GM19099 (cell line): Measurements from ENCODE around the gene LOXL4.

ENCODE experiments used
- POLR2A ChIP-seq: IDR thresholded peaks from 3 replicates; pipeline ENCODE4 v1.6.1; 2011; ENCODE audit warnings: low read depth; ENCODE audit not compliant: insufficient read length; ENCODE audit errors: extremely low read depth

The LOXL4 gene

DNA sequence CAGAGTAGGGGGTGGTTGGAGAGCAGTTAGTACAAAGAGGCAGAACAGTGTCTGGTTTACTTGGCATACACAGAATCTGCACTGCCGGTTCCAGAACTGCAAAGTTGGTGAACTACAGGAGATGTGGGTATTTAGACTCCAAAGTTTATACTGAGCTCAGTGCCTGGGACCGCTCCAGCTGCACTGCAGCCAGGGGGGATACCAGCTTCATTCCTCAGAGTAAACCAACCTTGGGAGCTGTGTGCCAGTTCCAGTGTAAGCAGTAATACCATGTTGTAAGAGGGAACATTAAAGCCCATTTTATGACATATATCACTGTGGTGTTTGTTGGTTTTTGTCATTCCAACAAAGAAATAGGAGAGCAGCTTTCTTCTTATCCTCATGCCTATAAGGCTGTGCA is 23.4 kb downstream of the LOXL4 start:
- no peak for TF ChIP-seq POLR2A

DNA sequence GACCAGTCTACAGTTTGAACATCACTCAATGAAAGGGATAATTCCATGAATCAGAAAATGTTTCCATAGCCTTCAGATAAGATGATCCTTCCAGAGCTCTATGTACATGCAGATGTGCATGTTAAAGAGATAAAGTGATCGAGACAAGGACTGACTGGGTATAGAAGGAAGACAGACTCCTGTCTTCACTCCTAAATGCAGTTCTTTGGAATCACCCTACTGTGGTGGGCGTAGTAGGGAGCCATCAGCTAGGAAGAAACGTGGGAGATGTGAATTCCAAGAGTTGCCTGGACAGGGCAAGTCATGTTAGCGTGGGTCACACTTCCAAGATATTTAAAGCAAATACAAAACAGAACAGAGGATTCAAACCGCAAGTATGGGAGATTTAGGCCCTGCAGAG is 23.9 kb downstream of the LOXL4 start:
- no peak for TF ChIP-seq POLR2A

DNA sequence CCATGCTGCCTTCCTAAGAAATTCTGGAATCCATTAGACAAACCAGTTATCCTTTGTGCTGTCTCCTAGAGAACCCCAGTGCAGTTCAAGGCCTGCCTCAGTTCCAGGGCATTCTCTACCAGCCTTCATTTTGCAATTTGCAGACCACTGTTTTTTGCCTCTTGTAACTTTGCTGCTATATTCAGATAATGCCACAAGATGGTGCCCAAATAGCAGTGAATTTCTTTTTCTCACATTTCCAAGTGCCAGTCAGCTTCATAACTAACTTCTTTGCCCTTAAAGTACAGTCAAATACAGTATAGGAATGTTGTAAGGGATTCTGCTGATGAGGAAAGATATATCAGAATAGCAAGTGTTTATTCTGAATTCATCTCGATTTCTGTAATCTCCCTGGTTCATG is 25.2 kb downstream of the LOXL4 start:
- no peak for TF ChIP-seq POLR2A

GRCh38 chr10:98240524-98240923 is 27.5 kb downstream of the LOXL4 start:
- TF ChIP-seq POLR2A, result no peak

DNA sequence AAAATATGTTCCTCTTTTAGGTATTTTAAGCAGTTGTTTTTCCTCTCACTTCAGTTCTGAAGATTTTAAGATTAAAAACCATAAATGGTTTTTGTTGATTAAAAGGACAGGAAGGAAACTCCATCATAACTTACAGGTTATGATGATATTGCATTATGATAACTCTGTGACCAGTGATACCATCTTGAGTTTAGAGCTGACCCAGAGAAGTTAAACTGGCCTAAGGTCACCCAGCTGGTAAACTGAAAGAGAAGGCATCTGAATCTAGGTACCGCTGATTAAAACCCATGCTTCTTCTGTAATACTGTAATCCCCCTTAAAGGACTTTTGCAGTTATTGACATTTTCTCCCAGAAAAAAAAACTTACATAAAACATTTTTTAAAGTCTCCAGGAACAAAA is 29.6 kb downstream of the LOXL4 start:
- no peak for TF ChIP-seq POLR2A

GRCh38 chr10:98236862-98237261 is 31.1 kb downstream of the LOXL4 start:
- no peak for TF ChIP-seq POLR2A

DNA sequence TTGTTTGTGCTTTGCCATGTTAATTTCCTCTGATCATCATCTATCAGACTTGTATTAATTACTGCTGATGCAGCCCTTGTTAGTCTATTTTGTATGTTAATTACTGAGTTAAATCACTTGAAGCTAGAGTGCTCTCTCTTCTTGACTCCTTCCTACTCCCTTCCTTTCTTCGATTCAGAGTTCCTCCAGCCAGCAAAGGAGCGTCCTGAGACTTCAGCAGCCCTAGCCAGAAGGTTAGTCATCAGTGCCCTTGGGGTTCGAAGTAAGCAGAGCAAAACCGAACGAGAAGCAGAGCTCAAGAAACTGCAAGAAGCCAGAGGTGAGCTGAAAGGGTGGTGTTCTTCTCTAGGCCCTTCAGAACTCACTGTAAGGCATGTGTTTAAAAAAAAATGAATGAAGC is 32.1 kb downstream of the LOXL4 start:
- no peak for TF ChIP-seq POLR2A

DNA sequence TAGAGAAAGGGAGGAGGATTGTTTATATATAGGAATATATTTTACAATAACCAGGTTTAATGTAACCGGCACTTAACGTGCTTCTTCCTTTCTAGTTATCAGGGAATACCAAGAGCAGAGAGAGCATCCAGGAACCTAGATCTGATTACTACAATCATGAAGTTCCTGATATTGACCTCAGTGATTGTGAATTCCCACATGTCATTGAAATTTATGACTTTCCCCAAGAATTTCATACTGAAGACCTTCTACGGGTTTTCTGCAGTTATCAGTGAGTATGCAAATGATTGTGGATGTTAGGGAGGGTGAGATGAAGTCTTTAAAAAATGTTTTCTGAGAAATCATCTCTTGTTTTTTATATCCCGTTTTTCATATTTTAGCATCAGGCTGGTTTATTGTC is 36.6 kb downstream of the LOXL4 start:
- no peak for TF ChIP-seq POLR2A

DNA sequence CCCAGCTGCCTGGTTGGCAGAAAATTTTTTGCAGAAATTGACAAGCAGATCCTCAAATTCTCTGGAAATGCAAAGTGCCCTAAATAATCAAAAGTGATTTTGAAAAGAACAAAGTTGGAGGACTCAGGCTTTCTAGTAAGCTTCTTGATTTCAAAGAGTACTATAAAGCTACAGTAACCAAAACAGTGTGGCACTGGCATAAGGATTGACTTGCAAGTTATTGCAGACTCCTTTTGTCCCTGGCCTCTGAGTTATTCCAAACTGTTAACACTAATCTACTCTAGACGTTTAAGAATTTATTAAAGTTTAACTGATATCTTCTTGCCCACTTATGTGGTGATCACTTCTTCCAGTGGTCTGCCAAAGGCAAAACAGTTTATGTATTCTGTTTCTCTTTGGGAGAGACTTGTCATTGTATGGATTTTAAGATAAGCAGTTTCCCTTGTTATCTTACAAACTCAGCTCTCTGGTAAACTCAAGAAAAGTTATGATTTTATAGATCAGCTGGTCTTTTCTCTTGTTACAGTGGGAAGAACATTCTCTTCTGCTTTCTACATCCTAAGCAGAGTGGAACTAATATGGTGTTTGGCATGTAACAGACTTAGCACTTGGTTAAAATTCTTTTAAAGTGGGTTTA is 41.4 kb downstream of the LOXL4 start:
- TF ChIP-seq POLR2A, result no peak

DNA sequence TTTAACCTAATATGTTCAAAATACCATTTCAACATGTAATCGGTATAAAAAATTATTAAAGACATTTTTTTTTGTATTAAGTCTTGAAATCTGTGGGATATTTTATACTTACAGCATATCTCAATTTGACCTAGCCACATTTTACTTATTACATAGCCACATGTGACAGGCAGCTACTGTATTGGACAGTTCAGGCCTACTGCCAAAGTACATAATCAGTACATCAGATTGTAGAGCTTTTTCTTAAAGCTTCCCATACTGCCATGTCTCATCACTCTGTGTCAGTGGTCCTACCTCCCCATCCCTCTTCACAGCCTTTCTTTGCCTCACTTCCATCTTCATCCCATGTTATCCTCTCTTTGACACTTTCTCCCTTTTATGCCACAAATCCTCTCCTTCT is 43.0 kb downstream of the LOXL4 start:
- no peak for TF ChIP-seq POLR2A

- no peak for TF ChIP-seq POLR2A
Observed at GRCh38 chr10:98224509-98224908, 43.5 kb downstream of the LOXL4 start.

DNA sequence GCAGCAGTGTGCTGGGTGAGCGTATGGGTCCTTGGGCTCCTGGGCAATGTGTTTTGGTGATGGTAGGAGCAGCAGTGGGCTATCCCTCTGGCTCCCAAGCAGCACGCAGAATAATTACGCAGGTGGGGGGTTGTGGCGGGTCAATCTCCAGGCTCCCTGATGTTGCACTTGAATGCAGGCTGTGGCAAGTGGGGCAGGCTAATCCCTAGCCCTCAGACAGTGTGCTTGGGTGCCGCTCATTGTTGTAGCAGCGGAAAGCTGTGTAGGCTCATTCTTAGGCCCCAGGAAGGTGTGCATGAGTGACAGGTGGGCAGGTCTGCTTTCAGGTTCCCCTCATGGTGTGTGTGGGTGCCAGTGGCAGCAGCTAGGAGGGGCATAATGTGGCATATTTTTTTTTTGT is 44.1 kb downstream of the LOXL4 start:
- TF ChIP-seq POLR2A, result no peak

GRCh38 chr10:98217801-98218200 is 50.2 kb downstream of the LOXL4 start:
- TF ChIP-seq POLR2A, result no peak

DNA sequence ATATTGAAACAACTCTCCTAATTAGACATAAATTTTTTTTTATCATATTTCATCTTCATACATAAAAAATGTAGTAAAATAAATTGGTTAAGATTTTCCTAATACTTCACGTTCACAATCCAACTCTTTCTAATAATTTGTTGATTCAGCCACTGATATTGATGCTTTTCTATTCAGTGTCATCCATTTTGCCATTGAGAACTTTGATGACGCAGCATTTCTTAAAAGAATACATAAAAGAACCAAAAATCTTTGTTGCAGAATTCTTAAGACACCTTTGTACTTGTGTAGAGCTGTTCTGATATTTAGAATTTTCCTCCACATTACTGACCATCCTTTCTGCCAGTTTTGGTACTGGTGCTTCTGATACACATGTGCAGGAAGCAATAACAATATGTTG is 52.6 kb downstream of the LOXL4 start:
- no peak for TF ChIP-seq POLR2A

GRCh38 chr10:98213740-98214139 is 54.3 kb downstream of the LOXL4 start:
- no peak for TF ChIP-seq POLR2A

DNA sequence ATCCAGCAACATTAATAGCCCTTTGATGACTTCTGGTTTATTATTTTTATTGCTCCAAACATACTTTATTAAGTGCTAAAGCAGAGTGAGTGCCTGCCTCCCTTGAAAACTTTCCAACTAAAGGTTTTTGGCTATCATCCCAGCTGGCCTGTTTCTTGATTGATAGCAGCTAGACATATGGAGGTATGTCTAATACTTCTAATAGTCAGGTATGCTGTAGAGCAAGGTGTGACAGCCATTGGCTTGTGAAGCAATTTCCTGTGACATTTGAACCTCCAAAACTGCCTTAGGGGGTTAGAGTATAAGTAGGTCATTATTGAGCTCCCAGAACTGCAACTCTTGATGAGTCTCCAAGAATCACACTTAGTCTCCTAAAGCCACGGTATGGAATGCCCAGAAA is 55.8 kb downstream of the LOXL4 start:
- TF ChIP-seq POLR2A, result no peak

GRCh38 chr10:98209441-98209840 is 58.6 kb downstream of the LOXL4 start:
- TF ChIP-seq POLR2A, result no peak
